Activated CD4-positive, alpha-beta T cell treated with anti-CD3 and anti-CD28 coated beads for 24 hours (primary cell): ENCODE results near the gene CBX4.

Experiments
- DNase-seq, 2 donors: peaks; one replicate each; pipeline ENCODE4 v3.0.0-alpha.2; 2020; ENCODE audit warnings: low read depth in 2 of 2

Gene CBX4

DNA sequence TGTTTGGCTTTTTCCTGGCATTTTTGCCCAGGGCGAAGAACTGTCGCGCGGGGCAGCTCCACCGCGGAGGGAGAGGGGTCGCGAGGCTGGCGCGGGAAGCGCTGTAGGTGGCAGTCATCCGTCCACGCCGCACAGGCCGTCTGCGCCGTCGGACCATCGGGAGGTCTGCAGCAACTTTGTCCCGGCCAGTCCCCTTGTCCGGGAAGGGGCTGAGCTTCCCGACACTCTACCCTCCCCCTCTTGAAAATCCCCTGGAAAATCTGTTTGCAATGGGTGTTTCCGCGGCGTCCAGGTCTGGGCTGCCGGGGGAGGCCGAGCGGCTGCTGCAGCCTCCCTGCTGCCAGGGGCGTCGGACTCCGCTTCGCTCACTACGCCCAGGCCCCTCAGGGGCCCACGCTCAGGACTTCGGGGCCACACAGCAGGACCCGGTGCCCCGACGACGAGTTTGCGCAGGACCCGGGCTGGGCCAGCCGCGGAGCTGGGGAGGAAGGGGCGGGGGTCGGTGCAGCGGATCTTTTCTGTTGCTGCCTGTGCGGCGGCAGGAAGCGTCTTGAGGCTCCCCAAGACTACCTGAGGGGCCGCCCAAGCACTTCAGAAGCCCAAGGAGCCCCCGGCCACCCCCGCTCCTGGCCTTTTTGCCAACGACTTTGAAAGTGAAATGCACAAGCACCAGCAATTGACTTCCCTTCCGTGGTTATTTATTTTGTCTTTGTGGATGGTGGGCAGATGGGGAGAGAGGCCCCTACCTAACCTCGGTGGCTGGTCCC lies 2.3 kb upstream of the CBX4 start:
- no peak for DNase-seq

DNA sequence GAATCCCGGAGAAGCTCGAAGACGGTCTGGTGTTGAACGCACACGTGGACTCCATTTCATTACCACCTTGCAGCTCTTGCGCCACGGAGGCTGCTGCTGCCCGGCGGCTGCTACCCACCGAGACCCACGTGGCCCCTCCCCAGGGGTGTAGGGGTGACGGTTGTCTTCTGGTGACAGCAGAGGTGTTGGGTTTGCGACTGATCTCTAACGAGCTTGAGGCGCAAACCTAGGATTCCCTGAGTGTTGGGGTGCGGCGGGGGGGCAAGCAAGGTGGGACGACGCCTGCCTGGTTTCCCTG lies 1.7 kb upstream of the CBX4 start:
- no peak for DNase-seq

DNA sequence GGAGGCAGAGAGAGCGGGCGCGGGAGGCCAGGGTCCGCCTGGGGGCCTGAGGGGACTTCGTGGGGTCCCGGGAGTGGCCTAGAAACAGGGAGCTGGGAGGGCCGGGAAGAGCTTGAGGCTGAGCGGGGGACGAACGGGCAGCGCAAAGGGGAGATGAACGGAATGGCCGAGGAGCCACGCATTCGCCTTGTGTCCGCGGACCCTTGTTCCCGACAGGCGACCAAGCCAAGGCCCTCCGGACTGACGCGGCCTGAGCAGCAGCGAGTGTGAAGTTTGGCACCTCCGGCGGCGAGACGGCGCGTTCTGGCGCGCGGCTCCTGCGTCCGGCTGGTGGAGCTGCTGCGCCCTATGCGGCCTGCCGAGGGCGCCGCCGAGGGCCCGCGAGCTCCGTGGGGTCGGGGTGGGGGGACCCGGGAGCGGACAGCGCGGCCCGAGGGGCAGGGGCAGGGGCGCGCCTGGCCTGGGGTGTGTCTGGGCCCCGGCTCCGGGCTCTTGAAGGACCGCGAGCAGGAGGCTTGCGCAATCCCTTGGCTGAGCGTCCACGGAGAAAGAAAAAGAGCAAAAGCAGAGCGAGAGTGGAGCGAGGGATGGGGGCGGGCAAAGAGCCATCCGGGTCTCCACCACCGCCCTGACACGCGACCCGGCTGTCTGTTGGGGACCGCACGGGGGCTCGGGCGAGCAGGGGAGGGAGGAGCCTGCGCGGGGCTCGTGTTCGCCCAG lies 1.2 kb upstream of the CBX4 start:
- DNase-seq, result no peak

DNA sequence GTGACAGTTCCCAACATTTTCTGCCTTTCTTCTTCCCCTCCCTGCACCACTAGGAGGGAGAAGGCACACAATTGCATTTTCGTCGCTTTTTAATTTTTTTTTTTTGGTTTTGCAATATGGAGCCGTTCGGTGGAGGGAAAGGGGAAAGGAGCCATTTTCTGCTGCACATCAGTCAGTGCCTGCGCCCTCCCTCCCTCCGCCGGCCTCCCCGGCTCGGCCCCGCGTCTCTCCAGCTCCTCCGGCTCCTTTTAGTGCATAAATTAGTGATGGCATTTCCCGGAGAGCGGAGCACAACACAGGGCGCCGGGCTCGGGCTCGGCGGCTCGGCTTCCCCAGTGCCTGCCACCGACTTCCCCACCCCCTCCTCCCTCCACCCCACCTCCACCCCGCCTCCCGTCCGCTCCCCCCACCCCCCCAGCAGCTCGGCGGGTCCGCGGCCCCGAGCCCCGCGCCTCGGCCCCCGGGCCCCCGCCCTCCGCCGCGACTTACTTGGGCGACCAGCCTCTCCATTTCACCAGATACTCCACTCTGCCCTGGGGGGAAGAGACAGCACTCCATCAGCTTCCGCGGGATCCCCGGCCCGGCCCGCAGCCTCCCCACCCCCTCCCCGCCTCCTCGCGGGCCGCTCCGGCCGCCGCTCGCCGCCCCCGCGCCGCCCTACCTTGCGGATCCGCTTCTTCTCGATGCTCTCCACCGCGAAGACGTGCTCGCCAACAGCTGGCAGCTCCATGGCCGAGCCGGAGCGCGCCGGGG lies 542 bp downstream of the CBX4 start:
- peak in 1 of 2 donors; percentile 37 for DNase-seq

DNA sequence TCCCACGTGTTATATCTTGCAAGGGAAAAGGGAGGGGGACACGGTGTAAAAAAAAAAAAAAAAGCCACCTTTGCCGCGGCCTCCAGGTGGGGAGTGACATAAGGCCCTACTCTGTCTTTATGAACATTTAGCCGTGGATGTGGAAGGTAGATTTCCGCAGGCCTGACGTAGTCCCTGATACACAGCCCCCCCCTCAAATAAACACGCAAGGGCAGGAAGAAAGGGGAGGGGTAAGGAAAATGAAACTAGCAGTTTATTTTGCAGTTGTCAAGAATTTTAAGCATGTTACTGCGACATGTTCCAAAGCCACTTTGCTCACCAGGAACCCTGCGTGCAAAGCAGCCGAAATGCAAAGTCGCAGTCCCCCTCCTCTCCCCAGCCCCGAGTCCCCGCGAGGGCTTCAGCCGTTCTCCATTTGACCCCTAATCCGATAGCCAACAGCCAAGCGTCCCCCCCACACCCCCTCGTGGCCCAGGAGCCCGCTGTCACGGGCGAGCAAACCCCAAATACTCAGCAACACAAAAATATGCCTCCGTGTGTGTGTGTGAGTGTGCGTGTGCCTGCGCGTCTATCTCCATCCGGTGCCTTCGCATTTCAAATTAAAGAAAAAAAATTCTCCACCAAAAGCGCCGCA lies 1.2 kb downstream of the CBX4 start:
- no peak for DNase-seq

DNA sequence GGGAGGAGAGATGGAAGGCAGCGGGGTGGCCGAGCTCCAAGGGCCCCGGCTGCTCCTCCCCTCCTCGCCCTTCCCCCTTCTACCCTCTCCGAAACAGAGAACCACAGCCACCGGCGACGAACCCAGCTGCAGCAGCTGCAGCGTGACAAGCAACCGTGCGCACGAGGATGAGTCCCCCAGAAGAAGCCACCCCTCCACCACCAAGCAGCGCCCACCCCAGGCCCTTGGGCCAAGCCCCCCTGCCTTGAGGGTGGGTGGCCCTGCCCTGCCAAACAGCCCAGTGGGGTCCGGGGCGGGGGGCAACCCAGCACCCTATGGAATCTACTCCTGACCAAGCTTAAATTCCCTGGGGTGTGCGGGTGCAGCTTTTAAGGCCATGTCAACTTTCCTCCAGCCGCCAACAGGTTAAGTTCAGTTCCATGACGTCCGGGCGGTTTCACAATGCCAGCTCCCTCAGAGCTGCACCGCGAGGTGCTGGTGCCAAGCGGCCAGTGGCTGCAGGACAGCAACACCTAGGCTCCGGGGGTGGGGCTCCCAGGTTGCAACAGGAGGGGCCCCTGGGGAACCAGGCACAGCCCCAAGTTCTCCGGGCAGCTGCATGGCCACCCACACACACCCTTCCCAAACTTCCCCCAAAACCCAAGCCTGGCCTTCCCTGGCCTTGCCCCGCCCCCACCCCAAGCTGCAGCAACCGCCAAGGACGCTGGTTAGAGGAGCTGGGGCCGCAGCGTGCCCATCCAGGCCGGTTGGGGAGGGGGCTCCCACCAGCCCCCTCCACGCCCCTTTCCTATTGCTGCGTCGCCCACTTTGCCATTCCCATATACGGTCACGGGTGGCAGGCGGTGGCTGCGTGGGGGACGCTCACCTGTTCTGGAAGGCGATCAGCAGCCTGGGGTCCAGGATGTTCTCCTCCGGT lies 2.0 kb downstream of the CBX4 start:
- DNase-seq, result no peak

DNA sequence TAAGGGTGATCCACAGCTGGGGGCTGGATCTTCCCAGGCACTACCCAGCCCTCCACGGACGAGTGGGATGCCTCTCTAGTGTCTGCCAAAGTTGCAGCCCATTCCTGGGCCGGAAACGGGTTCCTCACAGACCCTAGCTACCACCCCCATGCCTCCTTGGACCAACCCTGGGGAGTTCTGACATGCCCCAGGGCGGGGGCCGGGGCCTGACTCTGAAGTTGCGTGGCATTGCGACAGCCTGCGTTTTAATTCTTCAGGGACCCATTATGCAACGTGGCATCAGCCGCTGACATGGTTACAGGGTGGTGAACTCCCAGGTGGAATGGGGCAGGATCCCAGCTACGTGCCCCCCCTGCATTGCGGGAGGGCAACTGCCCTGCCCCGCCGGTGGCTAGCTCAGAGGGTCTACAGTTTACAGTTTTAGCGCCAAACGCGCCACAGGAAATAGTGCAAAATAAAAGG lies 2.7 kb downstream of the CBX4 start:
- no peak for DNase-seq

DNA sequence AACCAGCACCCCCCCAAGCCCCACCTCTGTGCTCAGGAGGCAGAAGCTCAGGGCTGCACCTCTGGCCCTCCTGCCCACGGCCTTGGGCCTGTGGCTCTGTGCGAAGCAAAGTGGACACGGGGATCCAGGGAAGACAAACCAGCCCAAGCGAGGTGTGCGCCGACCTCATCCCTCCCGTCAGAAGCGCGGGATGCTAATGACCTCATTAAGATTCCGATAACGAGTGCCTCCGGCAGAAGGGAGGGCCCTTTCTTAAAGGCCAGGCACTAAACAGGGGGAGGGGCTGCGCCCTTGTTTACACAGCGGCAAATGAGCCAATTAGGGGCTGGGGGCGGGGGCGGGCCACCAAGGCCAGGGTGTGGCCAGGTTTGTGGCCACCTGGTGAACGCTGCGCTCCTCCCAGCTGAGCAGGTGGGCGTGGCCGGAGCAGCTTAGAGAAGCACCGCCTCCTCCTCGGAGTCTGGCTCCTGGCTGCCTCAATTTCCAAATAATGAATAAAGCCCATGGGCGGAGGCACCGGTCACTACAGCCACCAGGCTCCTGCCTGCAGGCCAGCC lies 3.2 kb downstream of the CBX4 start:
- DNase-seq, result no peak

DNA sequence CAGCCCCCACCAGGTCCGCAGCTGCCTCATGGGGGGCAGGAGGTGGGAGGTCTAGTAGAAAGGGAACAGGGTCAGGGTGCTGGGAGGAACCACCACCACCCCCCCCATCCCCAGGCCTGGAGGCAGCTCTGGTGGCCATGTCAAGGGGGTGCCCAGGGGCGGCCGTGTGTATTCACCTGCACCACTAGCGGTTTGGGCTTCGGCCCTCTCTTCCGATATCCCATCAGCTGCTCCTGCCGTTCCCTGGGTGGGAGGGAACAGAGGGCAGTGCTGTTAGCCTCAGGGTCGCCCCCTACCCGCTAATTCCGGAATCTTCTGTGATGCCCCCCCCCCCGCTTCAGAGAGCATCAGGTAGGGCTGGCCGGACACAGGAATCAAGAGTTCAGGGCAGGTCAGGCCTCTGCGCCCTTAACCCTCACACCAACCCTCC lies 3.8 kb downstream of the CBX4 start:
- no peak for DNase-seq

DNA sequence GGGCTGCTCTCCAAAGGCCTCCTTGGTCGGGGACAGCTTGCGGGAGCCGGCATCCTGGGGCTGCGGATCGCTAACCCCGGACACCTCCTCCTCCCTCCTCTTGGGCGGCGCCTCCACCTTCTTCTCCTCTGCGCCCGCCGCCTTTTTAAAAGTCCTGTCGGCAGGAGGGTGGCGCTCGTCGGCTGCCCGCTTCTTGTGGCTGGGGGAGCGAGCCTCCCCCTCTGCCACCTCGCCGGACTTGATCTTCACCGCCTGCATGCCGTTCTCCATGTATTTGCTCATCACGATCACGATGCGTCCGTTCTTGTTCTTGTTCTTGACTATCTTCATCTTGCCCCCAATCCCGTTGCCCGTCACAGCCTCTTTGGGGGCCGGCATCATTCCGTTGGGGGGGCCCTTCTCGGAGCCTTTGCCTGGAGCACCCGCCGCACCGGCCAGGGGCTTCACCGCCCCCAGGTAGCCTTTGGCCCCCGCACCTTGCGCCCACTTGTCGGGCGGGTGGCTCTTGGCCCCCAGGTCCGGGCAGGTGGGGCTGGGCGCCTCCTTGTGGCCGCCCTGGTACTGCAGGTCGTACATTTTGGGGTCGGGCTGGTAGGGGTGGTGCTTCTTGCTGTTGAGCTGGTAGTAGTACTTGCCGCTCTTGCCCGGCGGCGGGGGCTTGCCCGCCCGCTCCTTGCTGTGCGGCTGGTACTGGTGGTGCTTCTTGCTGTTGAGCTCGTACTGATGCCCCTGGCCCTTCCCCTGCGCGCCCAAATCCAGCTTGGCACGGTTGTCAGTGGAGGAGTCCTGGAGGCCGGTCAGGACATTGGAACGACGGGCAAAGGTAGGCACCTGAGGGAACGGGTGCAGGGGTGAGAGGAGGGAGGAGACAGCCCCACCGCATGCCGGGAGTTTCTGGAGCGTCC lies 4.4 kb downstream of the CBX4 start:
- no peak for DNase-seq

DNA sequence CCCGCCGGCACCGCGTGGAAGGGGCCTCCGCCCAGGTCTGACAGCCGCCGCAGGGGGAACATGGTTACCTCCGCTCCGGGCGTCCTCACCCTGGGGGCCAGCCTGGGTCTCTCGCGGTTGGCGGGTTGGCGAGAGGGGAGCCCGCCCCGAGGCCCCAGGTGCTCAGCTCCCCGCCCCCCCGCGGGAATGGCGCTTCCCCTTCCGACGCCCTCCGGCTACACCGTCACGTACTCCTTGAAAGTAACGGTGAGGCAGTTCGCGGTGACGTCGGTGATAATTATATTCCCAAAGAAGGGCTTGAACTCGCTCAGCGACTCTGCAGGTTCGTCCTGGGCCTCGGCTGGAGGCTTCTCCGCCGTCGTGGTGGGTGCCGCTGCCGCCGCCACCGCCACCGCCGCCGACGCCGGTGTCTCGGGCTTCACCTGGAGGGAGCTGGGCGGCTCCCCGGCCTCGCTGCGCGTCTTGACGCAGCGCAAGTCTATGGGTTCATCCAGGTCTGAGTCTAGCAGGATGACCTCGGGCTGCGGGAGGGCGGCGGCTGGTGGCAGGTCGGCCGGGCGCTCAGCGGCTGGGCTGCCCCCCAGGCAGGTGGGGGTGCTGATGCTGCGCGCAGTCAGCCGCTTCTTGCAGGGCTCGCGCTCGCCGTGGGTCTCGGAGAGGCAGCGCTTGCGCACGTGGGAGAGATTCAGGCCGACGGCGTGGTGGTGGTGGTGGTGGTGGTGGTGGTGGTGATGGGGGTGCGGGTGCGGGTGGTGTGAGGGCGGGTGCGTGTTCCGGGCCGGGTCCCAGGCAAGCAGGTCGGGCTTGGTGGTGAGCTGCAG lies 5.3 kb downstream of the CBX4 start:
- no peak for DNase-seq

DNA sequence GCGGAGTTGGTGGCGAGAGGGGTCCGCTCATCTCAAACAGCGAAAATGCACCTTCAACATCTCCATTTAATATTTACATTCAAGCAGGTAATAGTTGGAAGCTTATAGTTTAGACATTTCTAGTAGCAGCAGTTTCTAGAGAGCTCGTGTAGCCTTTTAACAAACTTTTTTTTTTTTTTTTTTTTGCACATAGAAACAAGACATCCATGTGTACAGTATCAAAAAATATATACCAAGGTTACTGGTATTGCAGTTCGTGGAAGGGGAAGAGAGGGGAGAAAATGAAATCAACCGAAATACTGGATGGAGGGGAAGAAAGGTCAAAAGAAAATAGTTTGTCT lies 6.2 kb downstream of the CBX4 start:
- DNase-seq, result no peak

DNA sequence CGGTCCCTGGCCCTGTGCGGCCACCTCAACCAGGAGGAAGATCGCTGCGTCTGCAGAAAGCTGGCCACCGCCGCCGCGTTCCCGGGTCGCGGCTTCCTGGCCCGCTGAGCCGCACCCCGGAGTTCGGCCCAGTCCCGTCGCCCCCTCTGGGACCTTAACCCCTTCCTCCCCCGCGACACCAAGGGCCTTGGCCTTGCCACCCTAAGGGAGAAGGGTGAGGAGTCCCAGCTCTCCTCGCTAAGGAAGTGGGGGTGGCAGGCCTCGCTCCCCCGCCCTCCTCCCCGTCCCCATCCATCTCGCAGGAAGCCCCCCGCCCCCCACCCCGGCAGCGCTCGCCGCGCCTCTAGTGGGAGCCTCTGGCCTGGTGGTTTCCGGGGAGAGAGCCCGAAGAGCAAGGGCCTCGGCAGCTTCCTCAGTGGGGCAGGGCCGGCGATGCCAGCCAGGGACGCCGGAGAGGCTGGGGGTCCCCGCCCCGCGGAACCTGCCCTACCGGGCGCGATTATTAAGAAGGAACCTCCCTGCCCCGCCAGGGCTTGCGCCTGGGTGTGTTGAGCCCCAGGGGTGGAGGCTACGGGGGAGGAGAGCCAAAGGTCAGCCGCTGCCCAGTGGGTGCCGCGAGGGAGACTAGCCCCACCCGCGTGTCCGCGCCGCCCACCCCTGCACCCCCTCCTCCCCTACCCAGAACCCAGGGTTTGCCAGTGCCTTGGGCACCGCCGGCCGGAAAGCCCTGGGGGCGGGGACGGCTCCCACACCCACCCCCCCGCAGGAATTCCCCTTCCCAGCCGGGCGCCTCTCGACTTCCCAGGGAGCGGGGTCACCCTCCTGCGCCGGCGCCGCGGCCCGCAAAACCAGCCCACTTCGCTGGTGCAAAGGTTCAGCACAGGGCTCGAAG lies 6.8 kb downstream of the CBX4 start:
- no peak for DNase-seq

DNA sequence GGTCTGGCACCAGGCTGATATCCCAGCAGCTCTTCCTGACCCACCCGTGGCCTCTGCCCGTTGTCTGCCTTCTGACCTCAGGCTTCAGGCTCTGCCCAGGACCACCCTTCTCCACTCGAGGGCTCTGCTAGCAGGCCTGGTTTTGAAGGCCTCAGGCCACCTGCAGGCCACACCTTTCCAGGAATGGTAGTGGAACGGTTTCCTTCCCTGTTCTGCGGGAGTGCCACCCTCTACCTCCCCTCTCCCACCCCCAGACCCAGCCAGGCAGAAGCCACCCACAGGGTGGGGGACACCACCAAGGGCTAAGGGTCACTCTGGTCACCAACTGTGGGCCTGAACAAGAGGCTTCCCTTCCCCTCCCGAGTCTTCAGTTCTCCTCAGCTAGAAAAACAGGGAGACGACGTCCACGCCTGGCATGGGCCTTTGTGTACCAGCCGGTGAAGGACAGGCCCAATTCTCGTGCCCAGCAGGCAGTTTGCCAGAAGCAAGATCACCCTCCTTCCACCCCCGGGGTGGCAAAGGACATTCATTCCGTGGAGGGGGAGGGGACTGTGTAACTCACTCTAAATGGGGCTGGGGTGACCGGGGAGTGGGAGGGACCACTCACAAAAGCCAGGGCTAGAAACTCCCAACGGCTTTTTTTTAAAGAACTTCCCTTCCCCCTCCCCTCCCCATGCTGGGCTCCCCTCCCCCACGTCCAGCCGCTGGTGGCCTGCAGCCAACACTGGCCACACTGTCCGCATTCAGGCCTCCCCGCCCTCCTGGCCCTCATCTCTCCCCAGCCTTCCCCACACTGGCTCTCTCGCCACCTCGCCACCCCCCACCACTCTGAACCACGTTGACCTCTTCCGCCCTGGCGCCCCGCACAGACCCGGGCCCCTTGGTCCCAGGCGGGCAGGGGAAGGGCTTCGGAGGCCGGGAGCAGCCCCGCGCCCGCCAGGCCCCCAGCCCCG lies 7.7 kb downstream of the CBX4 start:
- DNase-seq, result no peak

DNA sequence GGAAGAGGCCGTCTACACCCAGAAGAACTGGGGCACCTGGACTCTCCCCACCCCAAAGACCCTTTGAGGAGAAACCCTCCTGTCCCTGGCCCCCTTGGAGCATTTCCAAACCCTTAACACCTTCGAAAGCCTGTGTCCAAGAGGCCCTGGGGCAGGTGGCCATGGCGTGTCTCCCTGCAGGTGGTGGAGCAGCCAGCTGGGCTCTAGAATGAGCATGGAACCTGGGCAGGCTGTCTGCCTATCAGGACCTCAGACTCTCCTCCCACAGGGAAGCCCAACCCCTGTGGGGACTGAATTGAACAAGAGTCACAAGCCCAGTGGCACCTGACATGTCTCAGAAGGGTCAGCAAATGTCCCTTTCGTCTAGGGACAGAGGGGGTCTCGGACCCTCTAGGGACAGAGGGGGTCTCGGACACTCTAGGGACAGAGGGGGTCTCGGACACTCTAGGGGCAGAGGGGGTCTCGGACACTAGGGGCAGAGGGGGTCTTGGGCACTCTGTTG lies 8.4 kb downstream of the CBX4 start:
- no peak for DNase-seq

DNA sequence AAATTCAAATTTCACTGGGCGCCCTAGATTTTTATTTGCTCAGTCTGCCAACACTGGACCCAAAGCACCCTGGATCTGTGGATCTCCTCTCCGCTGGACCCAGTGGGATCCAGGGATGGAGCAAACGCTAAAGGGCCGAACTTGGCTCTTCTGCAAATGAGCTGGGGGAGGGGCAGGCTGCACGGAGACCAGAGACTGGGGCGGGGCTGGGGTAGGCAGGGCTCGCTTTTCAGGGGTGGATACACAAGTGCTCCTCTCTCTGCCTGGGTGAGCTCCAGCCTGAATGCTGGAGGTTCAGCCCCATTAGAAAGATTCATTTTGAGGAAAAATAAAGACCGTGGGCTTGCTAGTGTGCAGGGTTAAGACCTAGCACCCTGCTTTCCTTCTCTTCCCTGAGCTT lies 8.9 kb downstream of the CBX4 start:
- DNase-seq, result no peak

DNA sequence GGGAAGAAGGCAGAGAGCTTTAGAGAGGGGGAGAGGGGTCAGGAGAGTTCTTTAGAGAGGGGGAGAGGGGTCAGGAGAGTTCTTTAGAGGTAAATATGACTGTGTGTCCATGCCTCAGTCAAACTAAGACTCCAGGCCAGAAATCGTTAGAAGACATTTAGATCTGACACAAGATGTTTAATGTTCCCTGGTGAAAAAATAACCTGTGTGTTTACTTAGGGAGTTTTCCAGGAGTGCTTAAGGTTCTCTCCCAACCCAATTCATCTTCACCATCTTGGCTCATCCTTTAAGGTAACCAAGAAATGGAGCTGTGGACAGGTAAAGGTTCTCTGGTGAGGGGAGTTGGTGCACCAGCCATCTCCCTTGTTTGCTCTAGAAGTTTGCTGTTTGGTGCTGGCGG lies 9.8 kb downstream of the CBX4 start:
- DNase-seq, result no peak
